NCI-H82 (cell line): ENCODE results near the gene CKLF.
"Not testable (repeated sequence)": the region's sequence is repeated elsewhere in the genome, so short reads cannot be mapped to it uniquely, and the experiment has no call there.

Experiments used
- DNase-seq: peaks from one replicate; lab custom pipeline; 2025; lab: John Stamatoyannopoulos, UW

CKLF gene

GRCh38 chr16:66598111-66598510 lies 45.7 kb downstream of the CKLF start:
- no peak for DNase-seq

- no peak for DNase-seq
These were observed 47.4 kb downstream of the CKLF start for GRCh38 chr16:66599726-66600125.

- DNase-seq = no peak
These were observed 48.1 kb downstream of the CKLF start for GRCh38 chr16:66600477-66600876.

- no peak for DNase-seq
These were observed 49.1 kb downstream of the CKLF start for GRCh38 chr16:66601471-66601870.

GRCh38 chr16:66603537-66604375 lies 51.4 kb downstream of the CKLF start:
- DNase-seq = peak; percentile 73

- DNase-seq = peak; percentile 77
These were observed 52.2 kb downstream of the CKLF start, which contains the start of gene CMTM3 for GRCh38 chr16:66604376-66605176. Gene CMTM3 (plus strand): TSS chr16:66604704. CDS start chr16:66604806, 102 bp downstream.

- peak; percentile 36 for DNase-seq
These were observed 53.0 kb downstream of the CKLF start for GRCh38 chr16:66605177-66605978.

GRCh38 chr16:66605979-66606751 lies 53.8 kb downstream of the CKLF start:
- DNase-seq = peak; percentile 35

GRCh38 chr16:66608241-66609138 lies 56.1 kb downstream of the CKLF start:
- DNase-seq = peak; percentile 86

- DNase-seq = no peak
These were observed 56.7 kb downstream of the CKLF start for GRCh38 chr16:66609139-66609510.

- DNase-seq = no peak
These were observed 57.9 kb downstream of the CKLF start for GRCh38 chr16:66610111-66610820.

- DNase-seq = not testable (repeated sequence)
These were observed 59.5 kb downstream of the CKLF start for GRCh38 chr16:66611911-66612310.

- DNase-seq = no peak
These were observed 60.0 kb downstream of the CKLF start for GRCh38 chr16:66612422-66612821.

- DNase-seq = no peak
These were observed 61.9 kb downstream of the CKLF start for GRCh38 chr16:66614161-66614802.
